IMR-90 (cell line): ENCODE measurements around the gene SYTL3. TPM values are rescaled to one million over a fixed set of nuclear protein-coding genes. Genes with fewer than 3 reads are reported as not detected.

Experiments
- ATAC-seq: fragments of 200-7000 bp; cut with Tn5 transposase; 2 replicates; pipeline ENCODE4 v1.9.1; 2020; ENCODE audit warnings: low read depth, mild to moderate bottlenecking, moderate library complexity
- BruUV-seq: library from RNA; stranded (reverse); fragments of 400-500 nt; replicated peaks from 2 replicates; lab custom pipeline; 2021; lab: Mats Ljungman, UMichigan
- CTCF ChIA-PET: fragments of 300-600 bp; formaldehyde crosslinking; extraction: SDS; loops from one replicate; lab custom pipeline; 2021; ENCODE audit warnings: antibody characterized with exemption; lab: Yijun Ruan, JAX
- POLR2A ChIA-PET: fragments of 300-600 bp; sonication (Branson Sonifier 250); formaldehyde crosslinking; loops from one replicate; lab custom pipeline; 2022; ENCODE audit warnings: antibody characterized with exemption; ENCODE audit not compliant: unreplicated experiment; lab: Charles Lee
- DNase-seq: peaks from one replicate; pipeline ENCODE4 v3.0.0; 2013
- H2AFZ ChIP-seq: replicated peaks from 2 replicates; pipeline ENCODE3; 2013; ENCODE audit warnings: low read length, mild to moderate bottlenecking; ENCODE audit not compliant: poor library complexity
- H2AK5ac ChIP-seq: 2 replicates; pipeline ENCODE4 v1.6.1; 2013; ENCODE audit warnings: low read depth, low read length, inconsistent platforms
- H2AK9ac ChIP-seq: replicated peaks from 2 replicates; pipeline ENCODE3; 2013; ENCODE audit warnings: mild to moderate bottlenecking, low read depth, low read length, moderate library complexity; ENCODE audit not compliant: poor library complexity
- H2BK120ac ChIP-seq: 2 replicates; pipeline ENCODE4 v1.6.1; 2013; ENCODE audit warnings: low read depth, low read length, inconsistent platforms
- H2BK15ac ChIP-seq: 3 replicates; pipeline ENCODE4 v1.6.1; 2013; ENCODE audit warnings: low read depth, low read length, inconsistent platforms
- H2BK20ac ChIP-seq: 2 replicates; pipeline ENCODE4 v1.6.1; 2013; ENCODE audit warnings: low read depth, mild to moderate bottlenecking, inconsistent platforms, low read length, moderate library complexity
- H2BK5ac ChIP-seq: 2 replicates; pipeline ENCODE4 v1.6.1; 2013; ENCODE audit warnings: mild to moderate bottlenecking, low read depth, low read length, inconsistent platforms; ENCODE audit not compliant: poor library complexity, severe bottlenecking
- H3K14ac ChIP-seq: replicated peaks from 2 replicates; pipeline ENCODE4 v1.6.1; 2013; ENCODE audit warnings: low read depth, low read length, inconsistent platforms
- H3K18ac ChIP-seq: 2 replicates; pipeline ENCODE4 v1.6.1; 2013; ENCODE audit warnings: low read depth, low read length, control low read depth
- H3K23ac ChIP-seq: 2 replicates; pipeline ENCODE4 v1.6.1; 2013; ENCODE audit warnings: low read depth, low read length, inconsistent platforms
- H3K27ac ChIP-seq: 2 replicates; pipeline ENCODE4 v1.5.1; 2013; ENCODE audit warnings: mild to moderate bottlenecking, control low read depth, low read length; ENCODE audit not compliant: insufficient read depth
- H3K27me3 ChIP-seq: 2 replicates; pipeline ENCODE4 v1.6.1; 2013; ENCODE audit warnings: low read length; ENCODE audit not compliant: control insufficient read depth, insufficient read depth
- H3K36me3 ChIP-seq: 2 replicates; pipeline ENCODE4 v1.6.1; 2013; ENCODE audit warnings: low read length, mixed read lengths; ENCODE audit not compliant: control insufficient read depth, insufficient read depth
- H3K4ac ChIP-seq: 2 replicates; pipeline ENCODE4 v1.6.1; 2013; ENCODE audit warnings: low read depth, low read length, inconsistent platforms
- H3K4me1 ChIP-seq: 2 replicates; pipeline ENCODE4 v1.6.1; 2013; ENCODE audit warnings: low read length, mixed read lengths; ENCODE audit not compliant: control insufficient read depth, insufficient read depth
- H3K4me2 ChIP-seq: 2 replicates; pipeline ENCODE4 v1.6.1; 2013; ENCODE audit warnings: low read depth, mild to moderate bottlenecking, control low read depth, low read length, moderate library complexity
- H3K4me3 ChIP-seq: 2 replicates; pipeline ENCODE4 v1.5.1; 2013; ENCODE audit warnings: low read depth, mild to moderate bottlenecking, control low read depth, low read length, moderate library complexity; ENCODE audit not compliant: insufficient read depth
- H3K56ac ChIP-seq: 2 replicates; pipeline ENCODE4 v1.6.1; 2013; ENCODE audit warnings: low read length, inconsistent platforms; ENCODE audit not compliant: insufficient read depth; ENCODE audit errors: extremely low read depth
- H3K79me1 ChIP-seq, 2 experiments: 2 replicates each; pipeline ENCODE4 v1.6.1; 2013; ENCODE audit warnings: low read length in 2 of 2, inconsistent platforms in 1 of 2, low read depth in 1 of 2
- H3K9ac ChIP-seq: 2 replicates; pipeline ENCODE4 v1.6.1; 2013; ENCODE audit warnings: low read depth, low read length, control low read depth
- H3K9me1 ChIP-seq: 2 replicates; pipeline ENCODE4 v1.6.1; 2013; ENCODE audit warnings: low read length, inconsistent platforms; ENCODE audit not compliant: insufficient read depth
- H3K9me3 ChIP-seq: 2 replicates; pipeline ENCODE4 v1.6.1; 2013; ENCODE audit warnings: low read length; ENCODE audit not compliant: control insufficient read depth, insufficient read depth
- H4K20me1 ChIP-seq: 2 replicates; pipeline ENCODE4 v1.6.1; 2013; ENCODE audit warnings: low read length, inconsistent platforms; ENCODE audit not compliant: insufficient read depth
- H4K5ac ChIP-seq: 2 replicates; pipeline ENCODE4 v1.6.1; 2013; ENCODE audit warnings: mild to moderate bottlenecking, low read depth, low read length, control low read depth
- H4K8ac ChIP-seq, 2 experiments: 2 replicates each; pipeline ENCODE4 v1.6.1; 2013; ENCODE audit warnings: low read depth in 2 of 2, low read length in 2 of 2, control low read depth in 1 of 2, inconsistent platforms in 1 of 2
- H4K91ac ChIP-seq: 2 replicates; pipeline ENCODE4 v1.6.1; 2013; ENCODE audit warnings: low read depth, low read length, inconsistent platforms; ENCODE audit not compliant: insufficient read depth
- BHLHE40 ChIP-seq: fragments of 150-350 bp; IDR thresholded peaks from 2 replicates; pipeline ENCODE4 v1.6.1; 2016; ENCODE audit warnings: mild to moderate bottlenecking, low read depth, low read length
- CEBPB ChIP-seq: IDR thresholded peaks from 2 replicates; pipeline ENCODE4 v1.6.1; 2012; ENCODE audit warnings: low read depth, low read length, improper control_type of control experiment
- CHD1 ChIP-seq: IDR thresholded peaks from 2 replicates; pipeline ENCODE4 v1.6.1; 2012; ENCODE audit warnings: low read depth, low read length, improper control_type of control experiment
- ELK1 ChIP-seq: fragments of 150-350 bp; IDR thresholded peaks from 2 replicates; pipeline ENCODE4 v1.6.1; 2016; ENCODE audit warnings: low read depth, mild to moderate bottlenecking, low read length, moderate library complexity, borderline replicate concordance
- FOS ChIP-seq: fragments of 150-350 bp; IDR thresholded peaks from 2 replicates; pipeline ENCODE4 v1.6.1; 2016; ENCODE audit warnings: low read depth, low read length
- MAFK ChIP-seq: IDR thresholded peaks from 2 replicates; pipeline ENCODE4 v1.6.1; 2012; ENCODE audit warnings: low read depth, low read length, improper control_type of control experiment
- MAZ ChIP-seq: IDR thresholded peaks from 2 replicates; pipeline ENCODE4 v1.6.1; 2012; ENCODE audit warnings: low read depth, mild to moderate bottlenecking, low read length, improper control_type of control experiment, moderate library complexity, borderline replicate concordance
- MXI1 ChIP-seq: IDR thresholded peaks from 2 replicates; pipeline ENCODE4 v1.6.1; 2012; ENCODE audit warnings: low read depth, mild to moderate bottlenecking, low read length, moderate library complexity, borderline replicate concordance
- NFE2L2 ChIP-seq: fragments of 150-350 bp; IDR thresholded peaks from 2 replicates; pipeline ENCODE4 v1.6.1; 2016; ENCODE audit warnings: low read depth, mild to moderate bottlenecking, low read length
- RAD21 ChIP-seq: IDR thresholded peaks from 2 replicates; pipeline ENCODE4 v1.6.1; 2012; ENCODE audit warnings: low read length, improper control_type of control experiment
- RCOR1 ChIP-seq: IDR thresholded peaks from 2 replicates; pipeline ENCODE4 v1.6.1; 2012; ENCODE audit warnings: mild to moderate bottlenecking, low read length, improper control_type of control experiment; ENCODE audit not compliant: insufficient replicate concordance
- RFX5 ChIP-seq: IDR thresholded peaks from 2 replicates; pipeline ENCODE4 v1.8.0; 2012; ENCODE audit warnings: low read depth, mild to moderate bottlenecking, low read length, moderate library complexity
- USF2 ChIP-seq: fragments of 150-350 bp; IDR thresholded peaks from 2 replicates; pipeline ENCODE4 v1.6.1; 2017; ENCODE audit warnings: mild to moderate bottlenecking, antibody characterized with exemption, low read length, low read depth
- WGBS, 2 experiments: methylation state at CpG; one replicate each; pipeline versions ENCODE4 v1.1.5 to v1.1.7; 2013; ENCODE audit warnings: missing lambda C conversion rate in 2 of 2; ENCODE audit not compliant: insufficient read length in 1 of 2; ENCODE audit errors: extremely low coverage in 2 of 2; 5-methylcytosine and 5-hydroxymethylcytosine counted together
- dilution Hi-C: fragments of 300-500 bp; cut with HindIII; formaldehyde crosslinking; loops from one replicate; pipeline ENCODE4 v1.14.3; 2018; ENCODE audit warnings: low sequenced_read_pairs; ENCODE audit not compliant: unreplicated experiment
- in situ Hi-C: fragments of 300-500 bp; cut with MboI; formaldehyde crosslinking; loops from 3 replicates; pipeline ENCODE4 v1.14.3; 2019; ENCODE audit warnings: low sequenced_read_pairs, inconsistent platforms, mixed read lengths
- intact Hi-C: fragments of 100-400 bp; cut with micrococcal nuclease; formaldehyde crosslinking; loops from 2 replicates; pipeline ENCODE4 v1.10.0; 2022
- polyA plus RNA-seq, 3 experiments: library from polyadenylated mRNA; depleted of rRNA; stranded (reverse); fragments of >200 nt; gene quantifications; 2 replicates each; pipeline ENCODE4 v1.2.3, GENCODE V29; 2012; ENCODE audit warnings: low replicate concordance in 1 of 3
- total RNA-seq: library from RNA; depleted of rRNA; stranded (reverse); fragments of >200 nt; gene quantifications from 2 replicates; pipeline ENCODE4 v1.2.3, GENCODE V29; 2012

SYTL3 gene
- total and polyA plus RNA-seq, 2 of the 4 experiments (the other 2 are of a cell fraction) = 2.9 to 4.3 TPM

GRCh38 chr6:158611541-158612370 is 38.1 kb upstream of the SYTL3 start:
- Histone ChIP-seq H3K14ac (no peak overlapping the region), H2BK15ac (no peak overlapping the region), H3K4me1 (no peaks in the 10 kb centered on the region), H4K8ac (no peak overlapping the region), H2AK5ac (no peak overlapping the region), H2BK120ac (no peak overlapping the region), H2BK5ac (no peak overlapping the region), H3K56ac (no peak overlapping the region), H3K9ac (no peak overlapping the region), H3K27ac (no peak overlapping the region), H3K27me3 (no peaks in the 10 kb centered on the region), H4K91ac (no peak overlapping the region), H3K4me2 (no peak overlapping the region), H3K36me3 (peaks cover 40% of the 10 kb centered on the region), H3K23ac (no peak overlapping the region; the same call in 1 of the 2 replicates), H3K9me3 (0 out of 2 replicates have a peak, but pooled peaks cover 2% of the 10 kb centered on the region), H3K9me1 (no peaks in the 10 kb centered on the region; the same call in none of the 2 replicates), H3K4ac (no peak overlapping the region), H4K20me1 (no peaks in the 10 kb centered on the region), H2BK20ac (no peak overlapping the region), H2AFZ (no peak overlapping the region), H3K79me1 (peaks cover 3 to 20% of the 10 kb centered on the region in 2 experiments; a peak in 2 of 4 replicates), H3K18ac (no peak overlapping the region), H3K4me3 (no peak overlapping the region), H4K5ac (no peak overlapping the region), H2AK9ac (no peak overlapping the region)
- dilution Hi-C loops (no loop called here), intact Hi-C loops (no loop called here), in situ Hi-C loops (no loop called here)
- ChIA-PET POLR2A (no interaction called here), CTCF (interaction anchor here (0.6 kb wide), 1 partner anchor 140 kb away, joined by 3 read pairs; no protein-coding TSS in a partner anchor)
- BruUV-seq = no TSS peak
- TF ChIP-seq RCOR1 (no peak), NFE2L2 (no peak), BHLHE40 (no peak), ELK1 (no peak), MAFK (no peak), RFX5 (no peak), RAD21 (no peak), FOS (no peak), MAZ (no peak), USF2 (no peak), CHD1 (no peak), MXI1 (no peak), CEBPB (no peak)
- ATAC-seq (no peak), DNase-seq (no peak)
- WGBS, 2 experiments = 40% methylated on average over 1 of the region's 14 CpGs; no CpG with 5 or more reads in 1 of the 2 experiments
